Kidney (tissue), 14 donors: ENCODE measurements around the gene FAM20C. TPM values are rescaled to one million over a fixed set of nuclear protein-coding genes. Genes with fewer than 3 reads are reported as not detected.

Experiments
- DNase-seq, 5 donors: peaks; one replicate each; pipeline ENCODE4 v3.0.0-alpha.2; 2013 to 2020
- FAIRE-seq: peaks from 2 replicates; lab custom pipeline; 2012; peaks lifted over from hg19 to GRCh38; lab: Jason Lieb, UNC
- H3K27ac ChIP-seq, 2 donors: one replicate each; pipeline ENCODE4 v1.7.0; 2013; ENCODE audit warnings: low read depth in 2 of 2, low read length in 2 of 2, inconsistent platforms in 1 of 2
- H3K27me3 ChIP-seq: one replicate; pipeline ENCODE4 v1.7.1; 2013; ENCODE audit warnings: low read length, inconsistent platforms; ENCODE audit not compliant: control insufficient read depth, insufficient read depth
- H3K36me3 ChIP-seq, 3 donors: one replicate each; pipeline versions ENCODE4 v1.7.0 to v1.7.1; 2013; ENCODE audit warnings: low read length in 3 of 3, control low read depth in 1 of 3, inconsistent platforms in 1 of 3; ENCODE audit not compliant: insufficient read depth in 3 of 3, control insufficient read depth in 2 of 3
- H3K4me1 ChIP-seq, 3 donors: one replicate each; pipeline versions ENCODE4 v1.7.0 to v1.7.1; 2013; ENCODE audit warnings: low read length in 3 of 3, inconsistent platforms in 1 of 3, low read depth in 1 of 3; ENCODE audit not compliant: control insufficient read depth in 2 of 3, insufficient read depth in 2 of 3
- H3K4me3 ChIP-seq, 3 donors: one replicate each; pipeline versions ENCODE4 v1.7.0 to v1.8.1; 2013; ENCODE audit warnings: low read length in 3 of 3, control low read depth in 1 of 3, inconsistent platforms in 1 of 3
- H3K9ac ChIP-seq, 3 donors: one replicate each; pipeline versions ENCODE4 v1.7.0 to v1.7.1; 2013; ENCODE audit warnings: low read length in 3 of 3, control low read depth in 1 of 3, inconsistent platforms in 1 of 3
- H3K9me3 ChIP-seq, 3 donors: one replicate each; pipeline versions ENCODE4 v1.7.0 to v1.7.1; 2013; ENCODE audit warnings: low read length in 3 of 3, control low read depth in 1 of 3, inconsistent platforms in 1 of 3; ENCODE audit not compliant: control insufficient read depth in 2 of 3, insufficient read depth in 1 of 3
- intact Hi-C: fragments of 100-400 bp; cut with DNase I; formaldehyde crosslinking; loops from one replicate; pipeline ENCODE4 v1.11.1; 2022
- polyA plus RNA-seq: library from polyadenylated mRNA; stranded (reverse); fragments of 350-450 nt; fragmentation: Illumina TruSeq; extraction: RNeasy Lipid Tissue Mini Kit (QIAGEN cat#74804); gene quantifications from one replicate; pipeline ENCODE4 v1.2.3, GENCODE V29; 2014; ENCODE audit warnings: low read depth, low replicate concordance; ENCODE audit not compliant: insufficient read depth
- total RNA-seq: library from RNA; stranded (reverse); fragmentation: NEBNext Ultra II Directional; extraction: Animal tissue kit (Norgen Biotek cat#: 25700); gene quantifications from one replicate; pipeline ENCODE4 v1.2.1, GENCODE V29; 2021
- TF ChIP-seq, protein P1 (sequence below): IDR thresholded peaks from 3 replicates; pipeline ENCODE4 v1.5.1; 2012; ENCODE audit warnings: mild to moderate bottlenecking, moderate library complexity, borderline replicate concordance; ENCODE audit not compliant: insufficient read depth; ENCODE audit errors: extremely low read depth
- donor health status: control.
- donor health status: control.
- donor health status: control.
- donor health status: control.
- donor health status: control.
- donor health status: DM: yes; HTN: yes; CAD: no.
- donor health status: Normal renal cell carcinoma (clear cell type).

FAM20C gene
- total and polyA plus RNA-seq, 2 donors from 2014 or later, result 84.9 to 114 TPM

DNA sequence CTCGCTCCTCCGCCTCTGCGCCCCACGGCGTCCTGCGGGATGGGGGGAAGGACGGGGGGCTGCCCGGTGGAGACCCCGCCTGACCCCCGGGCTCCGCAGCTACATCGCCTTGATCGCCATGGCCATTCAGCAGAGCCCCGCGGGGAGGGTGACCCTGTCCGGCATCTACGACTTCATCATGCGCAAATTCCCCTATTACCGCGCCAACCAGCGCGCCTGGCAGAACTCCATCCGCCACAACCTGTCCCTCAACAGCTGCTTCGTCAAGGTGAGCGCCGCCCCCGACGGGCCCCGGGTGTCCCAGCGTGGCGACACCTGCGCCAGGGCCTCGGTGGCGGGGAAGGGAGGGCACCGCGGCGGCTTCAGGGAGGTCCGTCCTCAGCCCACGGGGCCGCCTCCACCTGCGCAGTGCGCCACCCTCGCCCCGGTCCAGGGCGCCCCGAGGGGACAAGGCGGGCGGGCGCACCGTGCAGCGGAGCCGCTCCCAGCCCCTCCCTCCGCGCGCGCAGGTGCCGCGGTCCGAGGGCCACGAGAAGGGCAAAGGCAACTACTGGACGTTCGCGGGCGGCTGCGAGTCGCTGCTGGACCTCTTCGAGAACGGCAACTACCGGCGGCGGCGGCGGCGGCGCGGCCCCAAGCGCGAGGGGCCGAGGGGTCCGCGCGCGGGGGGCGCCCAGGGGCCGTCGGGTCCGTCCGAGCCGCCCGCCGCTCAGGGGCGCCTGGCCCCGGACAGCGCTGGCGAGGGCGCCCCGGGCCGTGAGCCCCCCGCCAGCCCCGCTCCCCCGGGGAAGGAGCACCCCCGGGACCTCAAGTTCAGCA is 98.4 kb downstream of the FAM20C start:
- no peak overlapping the region for H3K4me3 ChIP-seq

DNA sequence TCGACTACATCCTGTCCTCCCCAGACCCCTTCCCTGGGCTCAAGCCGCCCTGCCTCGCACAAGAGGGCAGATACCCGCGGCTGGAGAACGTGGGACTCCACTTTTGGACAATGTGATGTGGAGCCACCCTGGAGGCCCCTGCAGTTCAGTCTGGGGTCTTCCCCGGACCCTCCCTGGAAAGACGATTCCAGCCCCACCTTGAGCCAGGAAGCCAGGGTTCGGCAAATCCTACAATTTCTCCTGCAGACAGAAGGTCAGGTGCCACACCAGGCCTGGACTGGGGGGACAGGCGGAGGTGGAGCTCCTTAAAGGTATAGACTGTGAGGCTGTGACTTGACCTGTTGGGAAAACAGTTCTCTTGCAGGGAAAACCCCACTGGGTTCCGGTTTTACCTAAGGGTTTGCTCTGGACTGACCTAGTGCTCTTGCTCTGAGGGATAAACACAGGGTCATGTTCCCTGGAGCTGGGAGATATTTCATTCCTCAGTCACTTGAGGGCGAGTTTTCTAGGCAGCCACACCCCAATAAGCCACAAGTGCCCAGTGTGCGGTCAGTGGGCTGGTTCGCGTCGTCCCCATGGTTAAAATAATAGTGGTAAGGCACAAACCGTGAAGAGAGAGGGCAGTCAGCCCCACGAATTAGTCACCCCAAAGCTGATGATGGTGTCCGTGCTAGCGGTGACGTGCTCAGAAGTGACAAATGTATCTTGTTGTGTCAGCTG is 99.2 kb downstream of the FAM20C start:
- intact Hi-C loops, result no loop called here
- FAIRE-seq (no peak), DNase-seq (no peak)
- Histone ChIP-seq H3K27ac (no peak overlapping the region), H3K4me3 (no peak overlapping the region), H3K27me3 (peaks cover 13% of the 10 kb centered on the region), H3K36me3 (no peaks in the 10 kb centered on the region), H3K9ac (no peak overlapping the region), H3K9me3 (no peaks in the 10 kb centered on the region), H3K4me1 (peaks cover 0 to 3% (median 0%) of the 10 kb centered on the region in 3 donors)
- TF ChIP-seq, protein P1, sequence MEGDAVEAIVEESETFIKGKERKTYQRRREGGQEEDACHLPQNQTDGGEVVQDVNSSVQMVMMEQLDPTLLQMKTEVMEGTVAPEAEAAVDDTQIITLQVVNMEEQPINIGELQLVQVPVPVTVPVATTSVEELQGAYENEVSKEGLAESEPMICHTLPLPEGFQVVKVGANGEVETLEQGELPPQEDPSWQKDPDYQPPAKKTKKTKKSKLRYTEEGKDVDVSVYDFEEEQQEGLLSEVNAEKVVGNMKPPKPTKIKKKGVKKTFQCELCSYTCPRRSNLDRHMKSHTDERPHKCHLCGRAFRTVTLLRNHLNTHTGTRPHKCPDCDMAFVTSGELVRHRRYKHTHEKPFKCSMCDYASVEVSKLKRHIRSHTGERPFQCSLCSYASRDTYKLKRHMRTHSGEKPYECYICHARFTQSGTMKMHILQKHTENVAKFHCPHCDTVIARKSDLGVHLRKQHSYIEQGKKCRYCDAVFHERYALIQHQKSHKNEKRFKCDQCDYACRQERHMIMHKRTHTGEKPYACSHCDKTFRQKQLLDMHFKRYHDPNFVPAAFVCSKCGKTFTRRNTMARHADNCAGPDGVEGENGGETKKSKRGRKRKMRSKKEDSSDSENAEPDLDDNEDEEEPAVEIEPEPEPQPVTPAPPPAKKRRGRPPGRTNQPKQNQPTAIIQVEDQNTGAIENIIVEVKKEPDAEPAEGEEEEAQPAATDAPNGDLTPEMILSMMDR, result no peak

More for the DNA sequence above, 98.4 kb downstream of the FAM20C start:
- Histone ChIP-seq H3K36me3 (no peaks in the 10 kb centered on the region), H3K4me1 (peaks cover 0 to 3% (median 0%) of the 10 kb centered on the region in 3 donors), H3K27ac (no peak overlapping the region), H3K9me3 (no peaks in the 10 kb centered on the region), H3K27me3 (peaks cover 13% of the 10 kb centered on the region), H3K9ac (no peak overlapping the region)
- TF ChIP-seq, protein P1, result no peak
- intact Hi-C loops, result no loop called here
- FAIRE-seq, result no peak
- DNase-seq, result peak in 1 of 5 donors; percentile 30

DNA sequence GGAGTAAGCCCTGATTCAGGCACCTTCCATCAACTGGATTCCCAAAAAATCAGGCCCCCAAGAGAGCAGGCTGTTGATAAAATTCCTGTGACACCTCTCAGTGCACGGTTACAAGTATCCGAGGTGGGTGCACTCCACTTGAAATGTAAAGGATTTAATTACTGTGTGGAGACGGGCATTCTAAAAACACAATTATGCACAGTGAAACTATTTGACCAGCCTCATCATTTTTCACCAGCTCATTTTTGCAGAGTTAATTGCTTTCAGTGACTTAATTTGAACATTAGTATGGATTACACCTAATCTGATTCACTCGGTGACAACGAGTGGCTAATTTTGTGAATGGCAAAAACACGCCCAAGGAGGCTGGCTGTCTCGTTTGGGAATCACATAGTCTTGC is 99.9 kb downstream of the FAM20C start:
- TF ChIP-seq, protein P1, result no peak
- no peak overlapping the region for H3K4me3 ChIP-seq
- intact Hi-C loops, result no loop called here
- H3K9me3 ChIP-seq, result no peaks in the 10 kb centered on the region
- peaks cover 0 to 3% (median 0%) of the 10 kb centered on the region in 3 donors for H3K4me1 ChIP-seq
- peaks cover 13% of the 10 kb centered on the region for H3K27me3 ChIP-seq
- no peak overlapping the region for H3K9ac ChIP-seq
- no peak for FAIRE-seq
- no peaks in the 10 kb centered on the region for H3K36me3 ChIP-seq
- no peak for DNase-seq
- H3K27ac ChIP-seq, result no peak overlapping the region
